ENCODE results near the gene DDX1.

DNA sequence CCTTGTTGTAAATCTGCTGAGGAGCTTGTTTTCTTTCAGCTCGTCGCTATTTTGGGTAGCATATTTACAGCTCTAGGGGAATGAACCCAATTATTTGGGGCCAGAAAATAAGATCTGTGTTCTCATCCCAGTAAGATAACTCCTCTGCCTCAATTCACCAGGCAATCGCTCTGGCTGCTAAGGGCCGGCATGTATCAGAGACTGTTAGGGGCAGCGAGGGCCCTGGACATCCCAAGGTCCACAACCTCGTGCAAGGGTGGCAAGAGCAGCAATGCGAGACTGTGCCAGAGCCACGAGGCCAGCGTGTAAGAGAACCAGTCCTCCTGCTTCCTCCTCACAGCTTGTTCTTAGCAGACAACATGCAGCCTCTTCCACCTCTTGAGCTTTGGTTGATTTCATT is 66.1 kb downstream of the DDX1 start:
- TF ChIP-seq SUPT5H (IDR thresholded peaks at IDR 0.05), result no peak
- no peak for TF ChIP-seq RB1 (IDR thresholded peaks at IDR 0.05; ENCODE audit: low read depth)
- TF ChIP-seq JUND (IDR thresholded peaks at IDR 0.05; ENCODE audit: borderline replicate concordance, low read depth, low read length), result no peak
- TF ChIP-seq JUND (tag; IDR thresholded peaks at IDR 0.05; ENCODE audit: borderline replicate concordance, low read depth, low read length), result no peak
- no peak for TF ChIP-seq PML (IDR thresholded peaks at IDR 0.05; ENCODE audit: low read length)
- TF ChIP-seq EZH2 (IDR thresholded peaks at IDR 0.05; ENCODE audit: borderline replicate concordance, low read depth, low read length), result no peak
- TF ChIP-seq, protein P1, sequence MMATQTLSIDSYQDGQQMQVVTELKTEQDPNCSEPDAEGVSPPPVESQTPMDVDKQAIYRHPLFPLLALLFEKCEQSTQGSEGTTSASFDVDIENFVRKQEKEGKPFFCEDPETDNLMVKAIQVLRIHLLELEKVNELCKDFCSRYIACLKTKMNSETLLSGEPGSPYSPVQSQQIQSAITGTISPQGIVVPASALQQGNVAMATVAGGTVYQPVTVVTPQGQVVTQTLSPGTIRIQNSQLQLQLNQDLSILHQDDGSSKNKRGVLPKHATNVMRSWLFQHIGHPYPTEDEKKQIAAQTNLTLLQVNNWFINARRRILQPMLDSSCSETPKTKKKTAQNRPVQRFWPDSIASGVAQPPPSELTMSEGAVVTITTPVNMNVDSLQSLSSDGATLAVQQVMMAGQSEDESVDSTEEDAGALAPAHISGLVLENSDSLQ (IDR thresholded peaks at IDR 0.05), result no peak
- no peak for TF ChIP-seq NFXL1 (CRISPR knock-in tag; IDR thresholded peaks at IDR 0.05)
- TF ChIP-seq ZNF316 (IDR thresholded peaks at IDR 0.05), result no peak
- TF ChIP-seq, protein P2, sequence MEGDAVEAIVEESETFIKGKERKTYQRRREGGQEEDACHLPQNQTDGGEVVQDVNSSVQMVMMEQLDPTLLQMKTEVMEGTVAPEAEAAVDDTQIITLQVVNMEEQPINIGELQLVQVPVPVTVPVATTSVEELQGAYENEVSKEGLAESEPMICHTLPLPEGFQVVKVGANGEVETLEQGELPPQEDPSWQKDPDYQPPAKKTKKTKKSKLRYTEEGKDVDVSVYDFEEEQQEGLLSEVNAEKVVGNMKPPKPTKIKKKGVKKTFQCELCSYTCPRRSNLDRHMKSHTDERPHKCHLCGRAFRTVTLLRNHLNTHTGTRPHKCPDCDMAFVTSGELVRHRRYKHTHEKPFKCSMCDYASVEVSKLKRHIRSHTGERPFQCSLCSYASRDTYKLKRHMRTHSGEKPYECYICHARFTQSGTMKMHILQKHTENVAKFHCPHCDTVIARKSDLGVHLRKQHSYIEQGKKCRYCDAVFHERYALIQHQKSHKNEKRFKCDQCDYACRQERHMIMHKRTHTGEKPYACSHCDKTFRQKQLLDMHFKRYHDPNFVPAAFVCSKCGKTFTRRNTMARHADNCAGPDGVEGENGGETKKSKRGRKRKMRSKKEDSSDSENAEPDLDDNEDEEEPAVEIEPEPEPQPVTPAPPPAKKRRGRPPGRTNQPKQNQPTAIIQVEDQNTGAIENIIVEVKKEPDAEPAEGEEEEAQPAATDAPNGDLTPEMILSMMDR (IDR thresholded peaks at IDR 0.05 in 2 of 3, conservative IDR thresholded peaks at IDR 0.05 in 1 of 3; ENCODE audit: insufficient read depth in 2 of 3, low read depth in 1 of 3, low read length in 3 of 3), result no peak
- TF ChIP-seq, protein P3, sequence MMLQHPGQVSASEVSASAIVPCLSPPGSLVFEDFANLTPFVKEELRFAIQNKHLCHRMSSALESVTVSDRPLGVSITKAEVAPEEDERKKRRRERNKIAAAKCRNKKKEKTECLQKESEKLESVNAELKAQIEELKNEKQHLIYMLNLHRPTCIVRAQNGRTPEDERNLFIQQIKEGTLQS (IDR thresholded peaks at IDR 0.05), result no peak
- TF ChIP-seq, protein P3 (CRISPR knock-in tag; conservative IDR thresholded peaks at IDR 0.05), result no peak

All from K562 (cell line).